B cell (primary cell): ENCODE data around the gene MYOF.

Experiments used
- EZH2 ChIP-seq: IDR thresholded peaks from 2 replicates; pipeline ENCODE4 v1.6.1; 2012; ENCODE audit warnings: borderline replicate concordance, low read depth, mild to moderate bottlenecking, moderate library complexity, low read length; ENCODE audit not compliant: insufficient read depth, poor library complexity, severe bottlenecking
- TF ChIP-seq, protein P1 (sequence below): fragments of 200-600 bp; IDR thresholded peaks from one replicate; pipeline ENCODE4 v1.8.0; 2022; ENCODE audit warnings: antibody characterized with exemption, mild to moderate bottlenecking

DNA sequence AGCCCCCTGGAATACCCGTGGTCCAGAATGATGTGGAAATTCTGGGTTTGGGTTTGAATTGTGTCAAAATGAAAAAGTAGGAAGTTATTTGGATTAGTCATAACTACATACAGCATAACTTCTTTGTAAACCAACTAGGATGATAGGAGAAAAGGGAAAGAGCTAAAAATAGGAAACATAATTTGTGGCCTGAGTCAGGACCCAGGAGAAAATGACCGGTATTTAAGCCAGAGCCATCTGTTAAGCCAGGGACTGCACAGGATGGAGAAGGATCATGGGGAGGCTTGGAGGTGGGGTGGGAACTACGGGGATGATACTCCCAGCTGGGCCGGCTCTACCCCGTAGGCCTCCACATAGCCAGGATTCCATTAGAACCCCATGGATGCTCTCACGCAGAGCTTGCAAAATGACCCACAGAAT, 98.6 kb downstream of the MYOF start:
- TF ChIP-seq, protein P1, sequence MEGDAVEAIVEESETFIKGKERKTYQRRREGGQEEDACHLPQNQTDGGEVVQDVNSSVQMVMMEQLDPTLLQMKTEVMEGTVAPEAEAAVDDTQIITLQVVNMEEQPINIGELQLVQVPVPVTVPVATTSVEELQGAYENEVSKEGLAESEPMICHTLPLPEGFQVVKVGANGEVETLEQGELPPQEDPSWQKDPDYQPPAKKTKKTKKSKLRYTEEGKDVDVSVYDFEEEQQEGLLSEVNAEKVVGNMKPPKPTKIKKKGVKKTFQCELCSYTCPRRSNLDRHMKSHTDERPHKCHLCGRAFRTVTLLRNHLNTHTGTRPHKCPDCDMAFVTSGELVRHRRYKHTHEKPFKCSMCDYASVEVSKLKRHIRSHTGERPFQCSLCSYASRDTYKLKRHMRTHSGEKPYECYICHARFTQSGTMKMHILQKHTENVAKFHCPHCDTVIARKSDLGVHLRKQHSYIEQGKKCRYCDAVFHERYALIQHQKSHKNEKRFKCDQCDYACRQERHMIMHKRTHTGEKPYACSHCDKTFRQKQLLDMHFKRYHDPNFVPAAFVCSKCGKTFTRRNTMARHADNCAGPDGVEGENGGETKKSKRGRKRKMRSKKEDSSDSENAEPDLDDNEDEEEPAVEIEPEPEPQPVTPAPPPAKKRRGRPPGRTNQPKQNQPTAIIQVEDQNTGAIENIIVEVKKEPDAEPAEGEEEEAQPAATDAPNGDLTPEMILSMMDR, result no peak
- TF ChIP-seq EZH2, result no peak
